Endothelial cell of umbilical vein (primary cell): ENCODE measurements around the gene NRXN3. TPM values are rescaled to one million over a fixed set of nuclear protein-coding genes. Genes with fewer than 3 reads are reported as not detected.

Experiments used
- BruUV-seq: library from RNA; stranded (reverse); fragments of 400-500 nt; replicated peaks from 2 replicates; lab custom pipeline; 2021; lab: Mats Ljungman, UMichigan
- CTCF ChIA-PET: fragments of 300-600, 350-600 bp; sonication (Branson Sonifier 250); formaldehyde crosslinking; loops from one replicate; lab custom pipeline; 2021; ENCODE audit warnings: antibody characterized with exemption, inconsistent platforms; lab: Charles Lee
- POLR2A ChIA-PET: fragments of 300-600, 350-600 bp; sonication (Branson Sonifier 250); formaldehyde crosslinking; loops from one replicate; lab custom pipeline; 2021; ENCODE audit warnings: antibody characterized with exemption, inconsistent platforms; lab: Charles Lee
- DNase-seq: peaks from one replicate; pipeline ENCODE4 v3.0.0-alpha.2; 2011; ENCODE audit warnings: low read depth, low spot score
- FAIRE-seq: peaks from 2 replicates; lab custom pipeline; 2011; peaks lifted over from hg19 to GRCh38; lab: Jason Lieb, UNC
- H2AFZ ChIP-seq: 2 replicates; pipeline ENCODE4 v1.6.0; 2012; ENCODE audit warnings: low read depth, low read length, control low read depth, inconsistent platforms
- H3K27ac ChIP-seq: 2 replicates; pipeline ENCODE4 v1.5.1; 2011; ENCODE audit warnings: low read depth, mild to moderate bottlenecking, control low read depth, low read length, moderate library complexity; ENCODE audit not compliant: insufficient read depth
- H3K27me3 ChIP-seq, 2 experiments: 2 replicates each; pipeline versions ENCODE4 v1.6.0 to v1.6.1; 2011; ENCODE audit warnings: low read length in 2 of 2, mixed read lengths in 1 of 2; ENCODE audit not compliant: control insufficient read depth in 2 of 2, insufficient read depth in 2 of 2
- H3K36me3 ChIP-seq, 2 experiments: 2 replicates in 1 of 2; 3 replicates in 1 of 2; pipeline ENCODE4 v1.5.1; 2011; ENCODE audit warnings: low read length in 2 of 2, mild to moderate bottlenecking in 1 of 2, moderate library complexity in 1 of 2; ENCODE audit not compliant: control insufficient read depth in 2 of 2, insufficient read depth in 2 of 2; ENCODE audit errors: extremely low read depth in 1 of 2
- H3K4me1 ChIP-seq: 3 replicates; pipeline ENCODE4 v1.5.1; 2011; ENCODE audit warnings: mild to moderate bottlenecking, low read length; ENCODE audit not compliant: control insufficient read depth, insufficient read depth; ENCODE audit errors: extremely low read depth
- H3K4me2 ChIP-seq: 2 replicates; pipeline ENCODE4 v1.6.1; 2011; ENCODE audit warnings: low read length, control low read depth, mixed read lengths; ENCODE audit not compliant: insufficient read depth
- H3K4me3 ChIP-seq, 3 experiments: fragments of 200-600 bp in 1 of 3; sonication (generic), shearing (Covaris generic) in 1 of 3; replicated peaks in 1 of 3; 2 replicates each; pipeline ENCODE4 v1.5.1; 2011 to 2016; ENCODE audit warnings: control low read depth in 3 of 3, low read length in 3 of 3, mild to moderate bottlenecking in 2 of 3, inconsistent platforms in 1 of 3, low read depth in 1 of 3, moderate library complexity in 1 of 3; ENCODE audit not compliant: insufficient read depth in 1 of 3
- H3K79me2 ChIP-seq: 2 replicates; pipeline ENCODE4 v1.6.0; 2012; ENCODE audit warnings: low read length, inconsistent platforms; ENCODE audit not compliant: control insufficient read depth, insufficient read depth
- H3K9ac ChIP-seq: replicated peaks from 2 replicates; pipeline ENCODE3; 2011; ENCODE audit warnings: low read length, control low read depth; ENCODE audit not compliant: insufficient read depth; ENCODE audit errors: extremely low read depth
- H3K9me1 ChIP-seq: replicated peaks from 3 replicates; pipeline ENCODE4 v1.6.0; 2011; ENCODE audit warnings: mild to moderate bottlenecking, low read length; ENCODE audit not compliant: control insufficient read depth, insufficient read depth; ENCODE audit errors: extremely low read depth
- H3K9me3 ChIP-seq: replicated peaks from 2 replicates; pipeline ENCODE4 v1.5.1; 2012; ENCODE audit warnings: low read length, inconsistent platforms; ENCODE audit not compliant: control insufficient read depth, insufficient read depth
- H4K20me1 ChIP-seq: replicated peaks from 2 replicates; pipeline ENCODE3; 2011; ENCODE audit warnings: mild to moderate bottlenecking, low read length; ENCODE audit not compliant: control insufficient read depth, insufficient read depth; ENCODE audit errors: extremely low read depth
- EZH2 ChIP-seq: IDR thresholded peaks from 2 replicates; pipeline ENCODE4 v1.6.1; 2012; ENCODE audit warnings: borderline replicate concordance, low read depth, mild to moderate bottlenecking, moderate library complexity, low read length, inconsistent platforms; ENCODE audit not compliant: severe bottlenecking
- FOS ChIP-seq: IDR thresholded peaks from 2 replicates; pipeline ENCODE4 v1.6.1; 2011; ENCODE audit warnings: mild to moderate bottlenecking, low read length, moderate library complexity, borderline replicate concordance; ENCODE audit not compliant: insufficient read depth
- GATA2 ChIP-seq: IDR thresholded peaks from 2 replicates; pipeline ENCODE4 v1.7.0; 2011; ENCODE audit warnings: low read depth, mild to moderate bottlenecking, moderate library complexity, mixed read lengths, low read length; ENCODE audit not compliant: insufficient read length, insufficient read depth
- JUN ChIP-seq: IDR thresholded peaks from 2 replicates; pipeline ENCODE4 v1.6.1; 2011; ENCODE audit warnings: borderline replicate concordance, low read depth; ENCODE audit not compliant: insufficient read length, insufficient read depth
- MYC ChIP-seq: IDR thresholded peaks from one replicate; pipeline ENCODE4 v1.6.1; 2011; ENCODE audit warnings: mild to moderate bottlenecking, low read depth, low read length
- POLR2A ChIP-seq: IDR thresholded peaks from 2 replicates; pipeline ENCODE4 v1.6.1; 2012; ENCODE audit warnings: low read depth, mild to moderate bottlenecking, control low read depth, low read length
- POLR2AphosphoS5 ChIP-seq: IDR thresholded peaks from 2 replicates; pipeline ENCODE4 v1.6.1; 2012; ENCODE audit warnings: low read depth, mild to moderate bottlenecking, control low read depth, low read length, moderate library complexity; ENCODE audit not compliant: insufficient read depth
- dilution Hi-C: fragments of 300-500 bp; cut with MboI; formaldehyde crosslinking; loops from one replicate; pipeline ENCODE4 v1.15.0; 2019; ENCODE audit warnings: low sequenced_read_pairs; ENCODE audit not compliant: extremely low pct_ligation_motif_present
- intact Hi-C: fragments of 100-400 bp; cut with micrococcal nuclease; formaldehyde crosslinking; loops from one replicate; pipeline ENCODE4 v1.10.0; 2022
- polyA plus RNA-seq, 4 experiments: library from polyadenylated mRNA; depleted of rRNA in 3 of 4; stranded (reverse) in 3 of 4; unstranded in 1 of 4; fragments of >200 nt; gene quantifications; 2 replicates each; pipeline versions ENCODE4 v1.2.1 to v1.2.3, GENCODE V29; 2011 to 2012; ENCODE audit warnings: missing spikeins in 1 of 4
- total RNA-seq: library from RNA; stranded (reverse); gene quantifications from 2 replicates; pipeline ENCODE4 v1.2.3, GENCODE V29; 2021
- TF ChIP-seq, protein P1 (sequence below), 2 donors: IDR thresholded peaks; 1 replicate in 1 of 2; 2 replicates in 1 of 2; pipeline ENCODE4 v1.5.1; 2011; ENCODE audit warnings: low read length in 2 of 2, mild to moderate bottlenecking in 2 of 2, moderate library complexity in 2 of 2, control low read depth in 1 of 2, inconsistent platforms in 1 of 2, low read depth in 1 of 2; ENCODE audit not compliant: insufficient read depth in 1 of 2; ENCODE audit errors: extremely low read depth in 1 of 2
- TF ChIP-seq, protein P2 (sequence below): IDR thresholded peaks from 2 replicates; pipeline ENCODE4 v1.6.1; 2011; ENCODE audit not compliant: insufficient read depth, insufficient read length

The NRXN3 gene
- total and polyA plus RNA-seq, 2 donors (not counting 3 experiments of a cell fraction or from before 2014, with no cell fraction given), result 0.72 to 4.2 TPM

- Histone ChIP-seq H3K27me3 (no peaks in the 10 kb centered on the region), H3K27ac (no peak overlapping the region), H3K9me1 (no peaks in the 10 kb centered on the region), H3K36me3 (no peaks in the 10 kb centered on the region), H3K4me2 (no peak overlapping the region), H3K9ac (no peak overlapping the region), H2AFZ (no peak overlapping the region), H3K79me2 (no peaks in the 10 kb centered on the region), H4K20me1 (no peaks in the 10 kb centered on the region), H3K4me3 (no peak overlapping the region), H3K4me1 (no peaks in the 10 kb centered on the region), H3K9me3 (no peaks in the 10 kb centered on the region)
- DNase-seq (no peak), FAIRE-seq (no peak)
- no TSS peak for BruUV-seq
- TF ChIP-seq, protein P1, sequence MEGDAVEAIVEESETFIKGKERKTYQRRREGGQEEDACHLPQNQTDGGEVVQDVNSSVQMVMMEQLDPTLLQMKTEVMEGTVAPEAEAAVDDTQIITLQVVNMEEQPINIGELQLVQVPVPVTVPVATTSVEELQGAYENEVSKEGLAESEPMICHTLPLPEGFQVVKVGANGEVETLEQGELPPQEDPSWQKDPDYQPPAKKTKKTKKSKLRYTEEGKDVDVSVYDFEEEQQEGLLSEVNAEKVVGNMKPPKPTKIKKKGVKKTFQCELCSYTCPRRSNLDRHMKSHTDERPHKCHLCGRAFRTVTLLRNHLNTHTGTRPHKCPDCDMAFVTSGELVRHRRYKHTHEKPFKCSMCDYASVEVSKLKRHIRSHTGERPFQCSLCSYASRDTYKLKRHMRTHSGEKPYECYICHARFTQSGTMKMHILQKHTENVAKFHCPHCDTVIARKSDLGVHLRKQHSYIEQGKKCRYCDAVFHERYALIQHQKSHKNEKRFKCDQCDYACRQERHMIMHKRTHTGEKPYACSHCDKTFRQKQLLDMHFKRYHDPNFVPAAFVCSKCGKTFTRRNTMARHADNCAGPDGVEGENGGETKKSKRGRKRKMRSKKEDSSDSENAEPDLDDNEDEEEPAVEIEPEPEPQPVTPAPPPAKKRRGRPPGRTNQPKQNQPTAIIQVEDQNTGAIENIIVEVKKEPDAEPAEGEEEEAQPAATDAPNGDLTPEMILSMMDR (IDR thresholded peaks at IDR 0.05; ENCODE audit: extremely low read depth in 1 of 2, insufficient read depth in 1 of 2, low read depth in 1 of 2, low read length in 2 of 2), result no peak
- TF ChIP-seq, protein P2, sequence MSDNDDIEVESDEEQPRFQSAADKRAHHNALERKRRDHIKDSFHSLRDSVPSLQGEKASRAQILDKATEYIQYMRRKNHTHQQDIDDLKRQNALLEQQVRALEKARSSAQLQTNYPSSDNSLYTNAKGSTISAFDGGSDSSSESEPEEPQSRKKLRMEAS, result no peak
- TF ChIP-seq POLR2AphosphoS5 (no peak), EZH2 (no peak), FOS (no peak), JUN (no peak), GATA2 (no peak), MYC (no peak), POLR2A (no peak)
- dilution Hi-C loops, result no loop called here
- ChIA-PET CTCF (interaction anchor here (1.5 kb wide), 1 partner anchor 121 kb away, joined by 5 read pairs; no protein-coding TSS in a partner anchor), POLR2A (no interaction called here)
- intact Hi-C loops, result loop anchor here (5.0 to 10.0 kb wide), 2 partner anchors 457 to 790 kb away; no protein-coding TSS in a partner anchor
Measured at GRCh38 chr14:78445275-78445674, 275.1 kb downstream of the NRXN3 start.
